NB4 (cell line): ENCODE measurements around the gene EPB41L5.

Source experiments
- CTCF ChIP-seq: IDR thresholded peaks from one replicate; pipeline ENCODE4 v1.5.1; 2012; ENCODE audit warnings: low read depth, low read length
- POLR2A ChIP-seq: IDR thresholded peaks from 2 replicates; pipeline ENCODE4 v1.6.1; 2011; ENCODE audit warnings: mild to moderate bottlenecking; ENCODE audit not compliant: insufficient read length; ENCODE audit errors: extremely low read depth

- TF ChIP-seq CTCF (peak; percentile 82), POLR2A (no peak)
These were observed 193.2 kb downstream of the EPB41L5 start for GRCh38 chr2:120206022-120206581.
